Fibroblast of the conjunctiva (primary cell): Measurements from ENCODE around the gene SLC5A4.
A peak's percentile ranks its signal among the peaks of the same experiment; 100 is the strongest.
"Not testable (repeated sequence)": the region's sequence is repeated elsewhere in the genome, so short reads cannot be mapped to it uniquely, and the experiment has no call there.

Experiments used
- DNase-seq: peaks from one replicate; pipeline ENCODE4 v3.0.0-alpha.2; 2010; ENCODE audit warnings: low read depth

SLC5A4 gene

GRCh38 chr22:32255217-32255616 is at the start of gene SLC5A4:
Gene SLC5A4 (minus strand): TSS chr22:32255347. CDS start chr22:32255329, 18 bp downstream.
- no peak for DNase-seq

GRCh38 chr22:32293921-32294320 is 38.8 kb upstream of the SLC5A4 start:
- not testable (repeated sequence) for DNase-seq

GRCh38 chr22:32286290-32286840 is 31.2 kb upstream of the SLC5A4 start:
- no peak for DNase-seq

GRCh38 chr22:32281072-32281471 is 25.9 kb upstream of the SLC5A4 start:
- DNase-seq: no peak

GRCh38 chr22:32275353-32275752 is 20.2 kb upstream of the SLC5A4 start:
- DNase-seq: not testable (repeated sequence)

GRCh38 chr22:32271389-32271788 is 16.2 kb upstream of the SLC5A4 start:
- no peak for DNase-seq

GRCh38 chr22:32270641-32271369 is 15.7 kb upstream of the SLC5A4 start:
- no peak for DNase-seq

GRCh38 chr22:32269316-32269715 is 14.2 kb upstream of the SLC5A4 start:
- no peak for DNase-seq

- no peak for DNase-seq
Observed at GRCh38 chr22:32267011-32267410, 11.9 kb upstream of the SLC5A4 start.

- DNase-seq: peak; percentile 37
Observed at GRCh38 chr22:32265882-32266767, 11.0 kb upstream of the SLC5A4 start.

GRCh38 chr22:32263678-32264077 is 8.5 kb upstream of the SLC5A4 start:
- DNase-seq: not testable (repeated sequence)

GRCh38 chr22:32261306-32261705 is 6.2 kb upstream of the SLC5A4 start:
- no peak for DNase-seq

GRCh38 chr22:32258791-32259190 is 3.6 kb upstream of the SLC5A4 start:
- no peak for DNase-seq

- no peak for DNase-seq
Observed at GRCh38 chr22:32255726-32256125, 579 bp upstream of the SLC5A4 start.

- DNase-seq: no peak
Observed at GRCh38 chr22:32249231-32249630, 5.9 kb downstream of the SLC5A4 start.

- no peak for DNase-seq
Observed at GRCh38 chr22:32248276-32248675, 6.9 kb downstream of the SLC5A4 start.

GRCh38 chr22:32246166-32246565 is 9.0 kb downstream of the SLC5A4 start:
- DNase-seq: no peak

- no peak for DNase-seq
Observed at GRCh38 chr22:32245042-32245441, 10.1 kb downstream of the SLC5A4 start.

- DNase-seq: no peak
Observed at GRCh38 chr22:32244547-32244946, 10.6 kb downstream of the SLC5A4 start.

GRCh38 chr22:32240461-32240860 is 14.7 kb downstream of the SLC5A4 start:
- no peak for DNase-seq

- DNase-seq: no peak
Observed at GRCh38 chr22:32237906-32238305, 17.2 kb downstream of the SLC5A4 start.

- no peak for DNase-seq
Observed at GRCh38 chr22:32236970-32237369, 18.2 kb downstream of the SLC5A4 start.

- DNase-seq: no peak
Observed at GRCh38 chr22:32233091-32233490, 22.1 kb downstream of the SLC5A4 start.
